WTC11 (cell line): ENCODE results near the gene ZNF18.

Source experiments
- ATF1 ChIP-seq: sonication (generic); formaldehyde crosslinking; IDR thresholded peaks from 2 replicates; pipeline ENCODE4 v1.8.1; 2023; ENCODE audit warnings: mild to moderate bottlenecking, moderate library complexity, missing genetic modification reagents
- ATF3 ChIP-seq: sonication (generic); formaldehyde crosslinking; conservative IDR thresholded peaks from 2 replicates; pipeline ENCODE4 v1.8.1; 2022; ENCODE audit warnings: mild to moderate bottlenecking, missing genetic modification reagents
- CREB1 ChIP-seq: sonication (generic); formaldehyde crosslinking; IDR thresholded peaks from 2 replicates; pipeline ENCODE4 v1.8.0; 2023; ENCODE audit warnings: mild to moderate bottlenecking, missing genetic modification reagents
- CTCF ChIP-seq: fragments of 200-600 bp; IDR thresholded peaks from 2 replicates; pipeline ENCODE4 v1.8.0; 2022; ENCODE audit warnings: antibody characterized with exemption
- E2F1 ChIP-seq: sonication (generic); formaldehyde crosslinking; IDR thresholded peaks from 2 replicates; pipeline ENCODE4 v1.8.0; 2022; ENCODE audit warnings: mild to moderate bottlenecking, missing genetic modification reagents
- E2F4 ChIP-seq: sonication (generic); formaldehyde crosslinking; IDR thresholded peaks from 2 replicates; pipeline ENCODE4 v1.8.1; 2022; ENCODE audit warnings: low read depth, mild to moderate bottlenecking, moderate library complexity, missing genetic modification reagents, borderline replicate concordance
- HMGXB4 ChIP-seq: sonication (generic); formaldehyde crosslinking; IDR thresholded peaks from 2 replicates; pipeline ENCODE4 v1.8.1; 2023; ENCODE audit warnings: mild to moderate bottlenecking, moderate library complexity, missing genetic modification reagents
- IRF2 ChIP-seq: sonication (generic); formaldehyde crosslinking; IDR thresholded peaks from 2 replicates; pipeline ENCODE4 v1.8.0; 2022; ENCODE audit warnings: low read depth, missing genetic modification reagents, borderline replicate concordance
- KAT7 ChIP-seq: sonication (generic); formaldehyde crosslinking; IDR thresholded peaks from 2 replicates; pipeline ENCODE4 v1.8.1; 2023; ENCODE audit warnings: missing genetic modification reagents, mild to moderate bottlenecking, borderline replicate concordance
- NFE2L1 ChIP-seq: sonication (generic); formaldehyde crosslinking; IDR thresholded peaks from 2 replicates; pipeline ENCODE4 v1.8.1; 2023; ENCODE audit warnings: missing genetic modification reagents
- RORB ChIP-seq: fragments of 250-450 bp; sonication (Bioruptor Pico); IDR thresholded peaks from 2 replicates; pipeline ENCODE4 v1.9.0; 2021; ENCODE audit warnings: mild to moderate bottlenecking
- ZNF671 ChIP-seq: fragments of 250-450 bp; sonication (Bioruptor Pico); IDR thresholded peaks from 2 replicates; pipeline ENCODE4 v1.8.0; 2021; ENCODE audit warnings: mild to moderate bottlenecking
- TF ChIP-seq, protein P1 (sequence below): sonication (generic); formaldehyde crosslinking; IDR thresholded peaks from 2 replicates; pipeline ENCODE4 v1.8.0; 2023; ENCODE audit warnings: missing genetic modification reagents
- TF ChIP-seq, protein P2 (sequence below): sonication (generic); formaldehyde crosslinking; IDR thresholded peaks from 2 replicates; pipeline ENCODE4 v1.8.1; 2022; ENCODE audit warnings: missing genetic modification reagents, borderline replicate concordance

GRCh38 chr17:11954936-11955335, 42.3 kb downstream of the ZNF18 start:
- TF ChIP-seq CTCF: no peak
- no peak for TF ChIP-seq ATF3 (CRISPR knock-in tag)
- no peak for TF ChIP-seq E2F4 (CRISPR knock-in tag)
- TF ChIP-seq RORB (CRISPR knock-in tag): no peak
- no peak for TF ChIP-seq IRF2
- no peak for TF ChIP-seq ZNF671 (CRISPR knock-in tag)
- TF ChIP-seq ATF1 (CRISPR knock-in tag): no peak
- no peak for TF ChIP-seq NFE2L1 (CRISPR knock-in tag)
- no peak for TF ChIP-seq HMGXB4
- TF ChIP-seq, protein P1, sequence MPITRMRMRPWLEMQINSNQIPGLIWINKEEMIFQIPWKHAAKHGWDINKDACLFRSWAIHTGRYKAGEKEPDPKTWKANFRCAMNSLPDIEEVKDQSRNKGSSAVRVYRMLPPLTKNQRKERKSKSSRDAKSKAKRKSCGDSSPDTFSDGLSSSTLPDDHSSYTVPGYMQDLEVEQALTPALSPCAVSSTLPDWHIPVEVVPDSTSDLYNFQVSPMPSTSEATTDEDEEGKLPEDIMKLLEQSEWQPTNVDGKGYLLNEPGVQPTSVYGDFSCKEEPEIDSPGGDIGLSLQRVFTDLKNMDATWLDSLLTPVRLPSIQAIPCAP (CRISPR knock-in tag): no peak
- TF ChIP-seq, protein P2, sequence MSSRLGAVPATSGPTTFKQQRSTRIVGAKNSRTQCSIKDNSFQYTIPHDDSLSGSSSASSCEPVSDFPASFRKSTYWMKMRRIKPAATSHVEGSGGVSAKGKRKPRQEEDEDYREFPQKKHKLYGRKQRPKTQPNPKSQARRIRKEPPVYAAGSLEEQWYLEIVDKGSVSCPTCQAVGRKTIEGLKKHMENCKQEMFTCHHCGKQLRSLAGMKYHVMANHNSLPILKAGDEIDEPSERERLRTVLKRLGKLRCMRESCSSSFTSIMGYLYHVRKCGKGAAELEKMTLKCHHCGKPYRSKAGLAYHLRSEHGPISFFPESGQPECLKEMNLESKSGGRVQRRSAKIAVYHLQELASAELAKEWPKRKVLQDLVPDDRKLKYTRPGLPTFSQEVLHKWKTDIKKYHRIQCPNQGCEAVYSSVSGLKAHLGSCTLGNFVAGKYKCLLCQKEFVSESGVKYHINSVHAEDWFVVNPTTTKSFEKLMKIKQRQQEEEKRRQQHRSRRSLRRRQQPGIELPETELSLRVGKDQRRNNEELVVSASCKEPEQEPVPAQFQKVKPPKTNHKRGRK (CRISPR knock-in tag): no peak
- no peak for TF ChIP-seq KAT7
- no peak for TF ChIP-seq CREB1
- TF ChIP-seq E2F1 (CRISPR knock-in tag): no peak
